ENCODE results near the gene PCNX3. TPM values are rescaled to one million over a fixed set of nuclear protein-coding genes. Genes with fewer than 3 reads are reported as not detected.

The PCNX3 gene
- total and polyA plus RNA-seq, 7 donors = 6.5 to 15.5 (median 9.8) TPM

- Histone ChIP-seq H3K4me3 (no peak overlapping the region), H3K9me3 (no peaks in the 10 kb centered on the region), H3K27me3 (ENCODE audit: insufficient read depth in 3 of 3, low read length in 2 of 3) (no peaks in the 10 kb centered on the region), H3K4me1 (peaks cover 8% of the 10 kb centered on the region), H3K36me3 (ENCODE audit: insufficient read depth in 1 of 2, low read depth in 1 of 2) (peaks cover 15 to 75% of the 10 kb centered on the region in 2 donors), H3K27ac (no peak overlapping the region)
- ATAC-seq = no peak
- 87 to 91% (median 90%) methylated on average over 11 of the region's 11 CpGs for WGBS, 3 donors
- intact Hi-C loops (cut with DNase I) = no loop called here
- DNase-seq = no peak
- no peak for TF ChIP-seq CTCF (IDR thresholded peaks at IDR 0.05)
Measured at GRCh38 chr11:65634440-65634839, 18.9 kb downstream of the PCNX3 start.

- Histone ChIP-seq H3K4me3 (no peak overlapping the region), H3K4me1 (peaks cover 8% of the 10 kb centered on the region), H3K27me3 (ENCODE audit: insufficient read depth in 3 of 3, low read length in 2 of 3) (no peaks in the 10 kb centered on the region), H3K27ac (no peak overlapping the region), H3K9me3 (no peaks in the 10 kb centered on the region), H3K36me3 (ENCODE audit: insufficient read depth in 1 of 2, low read depth in 1 of 2) (peaks cover 11 to 69% of the 10 kb centered on the region in 2 donors)
- intact Hi-C loops (cut with DNase I) = no loop called here
- DNase-seq (no peak), ATAC-seq (no peak)
- 91 to 92% (median 92%) methylated on average over 42 to 46 of the region's 46 CpGs for WGBS, 3 donors
- TF ChIP-seq CTCF (IDR thresholded peaks at IDR 0.05) = no peak
Measured at GRCh38 chr11:65634905-65635731, 19.5 kb downstream of the PCNX3 start.

GRCh38 chr11:65636108-65637031 lies 20.8 kb downstream of the PCNX3 start:
- TF ChIP-seq CTCF (IDR thresholded peaks at IDR 0.05) = no peak
- Histone ChIP-seq H3K4me1 (peaks cover 8% of the 10 kb centered on the region), H3K4me3 (no peak overlapping the region), H3K27ac (peak overlapping the region; percentile 65), H3K9me3 (no peaks in the 10 kb centered on the region), H3K27me3 (ENCODE audit: insufficient read depth in 3 of 3, low read length in 2 of 3) (no peaks in the 10 kb centered on the region), H3K36me3 (ENCODE audit: insufficient read depth in 1 of 2, low read depth in 1 of 2) (peaks cover 6 to 59% of the 10 kb centered on the region in 2 donors)
- ATAC-seq (no peak), DNase-seq (no peak)
- 92 to 95% (median 94%) methylated on average over 25 to 28 of the region's 28 CpGs for WGBS, 3 donors
- intact Hi-C loops (cut with DNase I) = no loop called here

- no peak for TF ChIP-seq CTCF (IDR thresholded peaks at IDR 0.05)
- Histone ChIP-seq H3K27me3 (ENCODE audit: insufficient read depth in 3 of 3, low read length in 2 of 3) (no peaks in the 10 kb centered on the region), H3K4me3 (no peak overlapping the region), H3K36me3 (ENCODE audit: insufficient read depth in 1 of 2, low read depth in 1 of 2) (peaks cover 6 to 56% of the 10 kb centered on the region in 2 donors), H3K27ac (peak overlapping the region; percentile 65), H3K4me1 (peaks cover 8% of the 10 kb centered on the region), H3K9me3 (no peaks in the 10 kb centered on the region)
- 79 to 93% (median 86%) methylated on average over 3 of the region's 3 CpGs for WGBS, 3 donors
- no peak for DNase-seq
- intact Hi-C loops (cut with DNase I) = no loop called here
- no peak for ATAC-seq
Measured at GRCh38 chr11:65637032-65637557, 21.5 kb downstream of the PCNX3 start.

Data from psoas muscle (tissue), 8 donors.